Measurements from ENCODE around the gene CPTP.
"Not testable (repeated sequence)": the region's sequence is repeated elsewhere in the genome, so short reads cannot be mapped to it uniquely, and the experiment has no call there.

Gene CPTP

DNA sequence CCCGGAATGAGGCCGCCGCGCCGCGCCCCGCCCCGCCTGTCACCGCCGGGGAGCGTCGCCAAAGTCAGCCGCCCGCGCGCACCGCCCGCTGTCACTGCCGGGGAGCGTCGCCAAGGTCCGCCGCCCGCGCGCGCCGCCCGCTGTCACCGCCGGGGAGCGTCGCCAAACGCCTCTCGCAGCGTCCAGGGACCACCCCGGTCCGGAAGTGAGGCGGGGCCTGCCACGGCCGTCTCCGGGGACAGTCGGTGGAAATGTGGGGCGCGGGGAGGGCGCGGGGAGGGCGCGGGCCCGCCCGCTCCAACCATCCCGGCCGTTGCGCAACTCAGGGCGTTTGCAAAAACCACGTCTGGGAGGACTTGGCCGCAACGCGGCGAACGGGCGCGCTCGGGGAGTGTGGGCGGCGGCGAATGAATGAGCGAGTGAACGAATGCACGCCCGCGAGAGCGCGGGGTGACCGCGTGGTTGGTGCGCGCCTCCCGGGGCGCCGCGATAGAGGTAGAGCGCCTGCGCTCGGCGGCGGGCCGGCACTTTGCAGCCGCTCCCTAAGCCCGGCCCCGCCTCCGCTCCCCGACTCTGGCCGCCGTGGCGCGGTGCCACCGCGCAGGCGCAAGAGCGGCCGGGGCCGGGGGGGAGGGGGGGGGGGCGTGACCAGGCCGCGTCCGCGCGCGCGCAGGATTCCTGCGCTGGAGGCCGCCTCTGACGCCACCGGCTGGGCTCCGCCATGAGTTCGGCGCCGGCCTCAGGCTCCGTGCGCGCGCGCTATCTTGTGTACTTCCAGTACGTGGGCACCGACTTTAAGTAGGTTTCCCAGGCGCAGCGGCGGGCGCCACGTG is 16.5 kb upstream of the CPTP start, which contains the start of the genes ACAP3 and PUSL1:
TSS of gene ACAP3 (minus strand) at position 8 of the 833 bp plus-strand sequence. CDS start 115 bp downstream, outside the sequence.
TSS of gene PUSL1 (plus strand) at position 675 of the 833 bp plus-strand sequence. CDS start at position 722, 47 bp downstream.
- DNase-seq: peak; percentile 98

DNA sequence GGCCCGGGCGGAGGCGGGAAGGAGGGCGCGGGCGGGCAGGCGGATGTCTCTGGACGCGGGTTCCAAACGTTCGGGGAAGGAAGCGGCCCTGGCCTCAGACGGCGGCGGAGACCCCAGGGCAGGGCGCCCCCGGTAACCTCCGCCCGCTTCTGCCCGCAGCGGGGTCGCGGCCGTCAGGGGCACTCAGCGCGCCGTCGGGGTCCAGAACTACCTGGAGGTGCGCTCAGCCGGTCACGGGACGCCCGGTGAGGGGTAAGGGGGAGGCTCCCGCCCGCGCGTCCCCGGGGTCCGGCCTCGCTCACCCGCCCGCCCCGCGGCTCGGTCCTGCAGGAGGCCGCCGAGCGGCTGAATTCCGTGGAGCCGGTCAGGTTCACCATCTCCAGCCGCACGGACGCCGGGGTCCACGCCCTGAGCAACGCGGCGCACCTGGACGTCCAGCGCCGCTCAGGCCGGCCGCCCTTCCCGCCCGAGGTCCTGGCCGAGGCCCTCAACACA is 15.8 kb upstream of the CPTP start:
- no peak for DNase-seq

DNA sequence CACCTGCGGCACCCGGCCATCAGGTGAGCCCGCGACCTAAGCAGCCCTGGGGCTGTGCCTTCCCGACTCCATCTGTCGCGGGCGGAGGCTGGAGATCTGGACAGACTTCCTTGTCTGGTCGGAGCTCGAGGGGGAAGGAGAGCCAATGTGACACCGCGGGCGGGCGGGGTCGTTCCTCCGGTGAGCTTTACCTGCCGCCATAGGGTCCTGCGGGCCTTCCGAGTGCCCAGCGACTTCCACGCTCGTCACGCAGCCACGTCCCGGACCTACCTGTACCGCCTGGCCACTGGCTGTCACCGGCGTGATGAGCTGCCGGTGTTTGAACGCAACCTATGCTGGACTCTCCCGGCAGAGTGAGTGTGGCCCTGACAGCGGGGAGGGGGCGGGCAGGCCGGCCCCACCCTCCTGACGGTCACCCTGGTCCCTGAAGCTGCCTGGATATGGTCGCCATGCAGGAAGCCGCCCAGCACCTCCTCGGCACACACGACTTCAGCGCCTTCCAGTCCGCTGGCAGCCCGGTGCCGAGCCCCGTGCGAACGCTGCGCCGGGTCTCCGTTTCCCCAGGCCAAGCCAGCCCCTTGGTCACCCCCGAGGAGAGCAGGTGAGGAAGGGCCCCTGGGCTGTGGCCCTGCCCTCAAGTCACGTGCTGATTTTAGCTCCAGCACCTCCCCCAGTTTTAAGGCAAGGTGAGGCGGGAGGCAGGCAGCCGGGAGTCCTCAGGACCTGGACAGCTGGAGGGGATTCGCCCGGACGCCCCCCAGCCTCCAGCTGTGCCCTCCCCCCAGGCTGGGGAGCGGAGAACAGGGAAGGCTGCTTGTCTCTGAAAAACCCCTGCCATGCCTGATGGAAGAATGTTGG is 15.1 kb upstream of the CPTP start:
- DNase-seq: no peak

DNA sequence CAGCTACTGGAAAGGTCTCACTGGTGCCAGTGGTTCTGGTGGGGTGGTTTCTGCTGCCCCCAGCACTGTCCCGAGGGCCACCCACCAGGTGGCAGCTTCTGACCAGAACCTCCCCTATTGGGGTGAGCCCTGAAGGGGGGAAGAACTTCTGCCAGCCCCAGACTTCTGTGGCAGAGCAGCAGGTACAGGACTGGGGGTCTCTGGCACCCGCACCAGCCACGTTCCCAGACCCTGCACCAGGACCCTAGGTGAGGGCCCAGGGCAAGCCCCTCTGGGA is 14.6 kb upstream of the CPTP start:
- no peak for DNase-seq

- DNase-seq: no peak
These were observed 14.0 kb upstream of the CPTP start for GRCh38 chr1:1310476-1311053.

DNA sequence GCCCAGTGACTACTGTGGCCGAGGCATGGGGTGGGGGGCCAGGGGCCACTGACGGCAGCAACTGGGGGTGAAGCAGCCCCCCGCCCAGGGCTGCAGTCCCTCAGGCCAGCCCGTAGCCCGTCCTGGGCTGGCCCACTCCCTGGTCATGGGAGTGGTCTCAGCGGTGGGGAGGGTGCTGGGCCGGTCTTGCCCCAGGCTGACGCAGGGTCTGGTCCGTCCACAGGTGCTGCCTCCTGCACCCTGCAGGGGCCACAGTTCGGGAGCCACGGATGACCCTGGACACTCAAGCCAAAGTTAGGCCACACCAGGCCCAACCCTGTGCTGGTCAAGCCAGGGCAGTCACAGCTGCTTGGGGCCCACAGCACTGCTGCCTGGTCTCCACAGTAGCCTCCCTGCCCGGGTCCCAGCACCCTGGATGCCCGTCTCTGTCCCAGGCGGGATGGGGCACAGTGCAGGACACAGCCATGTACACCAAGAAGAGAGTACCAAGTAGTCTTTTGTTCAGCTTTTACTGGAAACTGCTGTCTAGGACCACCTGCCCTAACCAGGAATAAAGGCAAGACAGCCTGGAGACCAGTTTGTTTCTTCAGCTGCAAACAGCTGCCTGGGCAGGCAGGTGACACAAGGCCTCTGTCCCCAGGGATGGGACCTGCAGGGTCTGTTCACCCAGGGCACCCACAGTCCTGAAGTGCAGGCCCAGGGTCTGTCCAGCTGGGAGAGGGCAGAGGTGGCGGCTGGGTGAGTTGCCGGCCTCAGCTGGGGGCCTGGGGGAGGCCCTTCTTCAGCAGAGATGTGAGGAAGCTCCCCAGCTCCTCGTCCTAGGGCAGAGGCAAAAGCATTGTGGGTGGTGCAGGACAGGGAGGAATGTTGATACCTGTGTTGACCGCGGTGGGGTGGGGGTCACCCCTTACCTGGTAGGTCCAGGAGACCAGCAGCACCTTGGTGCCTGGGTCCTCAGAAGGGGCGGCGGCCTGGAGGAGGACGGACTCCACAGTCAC is 13.2 kb upstream of the CPTP start:
- no peak for DNase-seq

DNA sequence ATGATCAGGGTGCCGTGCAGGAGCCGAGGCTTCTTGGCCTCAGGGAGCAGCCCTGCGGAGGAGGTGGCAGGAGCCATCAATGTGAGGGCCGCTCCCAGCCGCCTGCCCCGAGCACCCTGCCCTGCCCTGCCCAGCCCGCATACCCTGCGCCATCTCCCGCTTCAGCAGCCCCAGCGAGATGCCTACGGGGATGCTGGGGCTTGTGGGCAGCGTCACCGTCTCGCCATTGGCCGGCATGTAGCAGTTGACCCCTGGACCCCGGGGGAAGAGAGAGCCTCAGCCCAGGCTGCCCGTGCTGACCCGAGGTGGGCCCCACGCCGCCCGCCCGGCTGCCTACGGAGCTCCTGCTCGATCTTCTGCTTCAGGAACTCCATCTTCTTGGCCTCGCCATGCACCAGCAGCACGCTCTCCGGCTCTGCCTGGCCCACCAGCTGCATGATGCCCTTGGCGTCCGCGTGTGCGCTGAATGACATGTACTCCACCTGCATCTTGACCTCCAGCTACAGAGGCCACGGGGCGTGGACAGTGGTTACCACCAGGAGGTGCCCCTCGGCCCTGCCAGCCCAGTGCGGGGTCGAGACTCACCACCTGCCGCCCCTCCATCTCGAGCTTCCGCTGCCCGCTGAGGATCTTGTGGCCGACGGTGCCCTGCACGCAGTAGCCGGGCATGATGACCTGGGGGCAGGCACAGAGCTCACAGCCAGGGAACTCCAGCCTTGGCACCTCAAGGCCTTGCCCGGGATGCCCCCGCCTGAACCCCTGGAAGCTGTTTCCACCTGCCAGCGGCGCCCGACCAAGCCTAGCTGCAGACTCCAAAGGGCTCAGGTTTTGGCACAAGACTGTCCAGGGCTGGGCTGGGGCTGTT is 11.9 kb upstream of the CPTP start:
- no peak for DNase-seq

- no peak for DNase-seq
These were observed 10.9 kb upstream of the CPTP start for GRCh38 chr1:1313500-1314236.

- DNase-seq: no peak
These were observed 10.4 kb upstream of the CPTP start for GRCh38 chr1:1314237-1314586.

- no peak for DNase-seq
These were observed 9.8 kb upstream of the CPTP start for GRCh38 chr1:1314678-1315335.

DNA sequence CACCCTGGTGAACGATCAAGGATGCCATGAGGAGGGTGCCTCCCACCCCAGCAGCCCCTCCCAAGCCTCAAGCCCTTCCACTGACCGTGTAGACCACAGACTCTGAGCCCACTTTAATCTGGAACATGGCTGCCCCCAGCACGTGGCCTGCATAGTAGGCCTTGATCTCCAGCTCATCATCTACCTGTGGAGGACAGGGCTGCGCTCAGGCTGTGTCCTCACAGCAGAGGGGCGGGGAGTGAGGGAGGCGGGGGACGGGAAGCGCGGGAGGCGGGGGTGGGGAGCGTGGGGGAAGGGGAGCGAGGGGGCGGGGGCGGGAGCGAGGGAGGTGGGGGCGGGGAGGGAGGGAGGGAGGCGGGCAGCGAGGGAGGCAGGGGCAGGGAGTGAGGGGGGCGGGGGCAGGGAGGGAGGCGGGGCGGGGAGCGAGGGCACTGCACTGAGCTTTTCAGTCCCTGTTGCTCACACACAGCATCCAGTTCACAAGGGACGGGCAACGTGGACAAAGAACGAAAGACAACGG is 9.1 kb upstream of the CPTP start:
- DNase-seq: no peak

GRCh38 chr1:1316199-1316598 is 8.4 kb upstream of the CPTP start:
- not testable (repeated sequence) for DNase-seq

GRCh38 chr1:1317420-1317819 is 7.2 kb upstream of the CPTP start:
- no peak for DNase-seq

DNA sequence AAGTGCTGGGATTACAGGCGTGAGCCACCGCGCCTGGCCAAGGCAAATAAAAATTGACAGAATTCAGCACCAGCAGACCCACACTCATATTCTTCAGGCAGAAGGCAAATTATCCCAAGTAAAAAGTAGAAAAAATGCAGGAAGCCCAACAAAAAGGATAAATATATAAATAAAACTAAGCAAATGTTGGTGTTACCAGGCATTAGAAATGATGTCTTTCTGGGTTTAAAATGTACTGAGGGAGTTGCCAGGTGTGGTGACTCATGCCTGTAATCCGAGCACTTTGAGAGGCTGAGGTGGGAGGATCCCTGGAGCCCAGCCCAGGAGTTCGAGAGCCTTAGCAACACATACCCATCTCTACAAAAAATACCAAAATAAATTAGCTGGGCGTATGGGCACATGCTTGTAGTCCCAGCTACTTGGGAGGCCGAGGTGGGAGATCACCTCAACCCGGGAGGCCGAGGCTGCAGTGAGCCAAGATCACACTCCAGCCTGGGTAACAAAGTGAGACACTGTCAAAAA is 6.4 kb upstream of the CPTP start:
- DNase-seq: no peak

DNA sequence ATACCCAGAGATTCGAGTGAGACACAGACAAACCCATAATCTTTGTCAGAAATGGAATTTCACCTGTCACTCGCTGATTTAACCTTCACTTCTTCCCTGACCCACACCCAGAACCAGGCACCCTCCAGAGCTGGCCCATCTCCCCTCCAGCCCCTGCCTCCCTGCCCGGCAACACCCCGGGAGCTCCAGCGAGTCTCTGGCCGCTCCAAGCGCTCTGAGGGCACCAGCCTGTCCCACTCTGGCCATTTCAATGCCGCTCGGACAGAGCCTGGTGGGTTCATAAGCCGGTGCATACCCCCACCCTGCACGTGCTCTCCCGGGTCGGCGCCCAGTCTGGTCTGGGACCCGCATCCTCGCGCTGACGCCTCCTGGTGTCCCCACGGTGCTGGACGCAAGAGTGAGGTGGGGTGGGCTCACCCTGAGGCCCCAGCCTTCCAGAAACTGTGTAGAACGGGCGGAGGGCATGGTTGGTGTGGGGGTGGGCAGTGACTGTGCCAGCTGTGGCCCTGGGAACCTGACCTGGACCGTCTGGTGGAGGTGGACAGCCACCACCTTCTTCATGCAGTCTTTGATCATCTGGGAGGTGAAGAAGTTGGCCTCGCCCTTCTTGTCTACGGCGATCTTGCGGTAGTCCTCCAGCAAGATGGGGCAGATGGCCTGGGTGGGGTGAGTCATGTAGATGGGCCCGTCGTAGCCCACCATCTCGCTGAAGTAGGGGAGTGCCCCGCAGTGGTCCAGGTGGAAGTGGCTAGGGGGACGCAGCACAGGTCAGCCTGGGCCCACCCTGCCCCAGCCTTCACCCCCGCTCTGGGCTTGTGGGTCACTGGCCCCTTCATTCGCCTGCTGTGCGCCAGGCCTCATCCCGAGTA is 5.6 kb upstream of the CPTP start:
- DNase-seq: no peak

DNA sequence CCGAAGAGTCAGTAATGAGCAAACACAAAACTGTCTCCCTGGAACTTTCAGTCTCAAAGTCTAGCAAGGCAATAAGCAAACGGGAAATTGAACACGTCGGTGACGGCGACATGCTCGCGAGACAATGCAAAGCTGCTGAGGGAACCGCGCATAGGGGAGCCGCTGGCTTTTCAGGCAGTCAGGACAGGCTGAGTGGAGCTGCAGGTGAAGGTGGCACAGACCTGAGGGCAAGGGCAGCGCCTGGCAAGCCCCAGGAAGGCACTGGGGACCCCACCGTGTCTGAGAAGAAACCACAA is 5.0 kb upstream of the CPTP start:
- DNase-seq: no peak

- DNase-seq: no peak
These were observed 3.7 kb upstream of the CPTP start for GRCh38 chr1:1320666-1321448.

DNA sequence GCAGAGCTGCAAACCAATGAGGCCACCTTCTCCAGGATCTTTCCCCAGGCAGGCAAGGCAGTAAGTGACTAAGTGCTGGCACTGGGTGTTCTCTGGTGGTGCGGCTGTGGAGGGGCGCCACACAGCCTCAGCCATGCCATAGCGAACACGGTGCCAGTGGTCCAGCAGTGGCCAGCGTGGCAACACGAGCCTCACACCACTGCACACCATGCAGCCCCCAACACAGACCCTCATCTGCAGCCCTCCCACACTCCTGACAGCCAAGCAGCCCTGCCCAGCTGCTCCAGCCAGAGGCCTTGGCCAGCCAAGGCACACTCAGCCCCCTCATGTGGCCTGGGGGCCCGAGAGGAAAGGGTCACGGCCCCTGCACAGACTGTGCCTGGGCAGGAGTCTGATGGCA is 3.1 kb upstream of the CPTP start:
- DNase-seq: no peak
